DOHH2 (cell line): ENCODE results near the gene FOXO6.

ENCODE experiments used
- H3F3A ChIP-seq: fragments of 200-600 bp; sonication (generic), shearing (Covaris generic); 2 replicates; pipeline ENCODE4 v1.6.0; 2016; ENCODE audit warnings: antibody characterized with exemption, mild to moderate bottlenecking; ENCODE audit not compliant: control insufficient read depth, insufficient read depth
- H3K27ac ChIP-seq: fragments of 200-600 bp; sonication (generic); 2 replicates; pipeline ENCODE4 v1.5.1; 2014; ENCODE audit warnings: low read depth, mild to moderate bottlenecking, low read length, moderate library complexity
- H3K27me3 ChIP-seq: fragments of 200-600 bp; sonication (generic); 2 replicates; pipeline ENCODE4 v1.6.1; 2014; ENCODE audit warnings: mild to moderate bottlenecking, low read length, mixed read lengths; ENCODE audit not compliant: control insufficient read depth
- H3K36me3 ChIP-seq: fragments of 200-600 bp; sonication (generic); 2 replicates; pipeline ENCODE4 v1.6.1; 2014; ENCODE audit warnings: mild to moderate bottlenecking, low read length, moderate library complexity, mixed read lengths; ENCODE audit not compliant: control insufficient read depth
- H3K4me1 ChIP-seq: fragments of 200-600 bp; sonication (generic); 2 replicates; pipeline ENCODE4 v1.6.1; 2014; ENCODE audit warnings: mild to moderate bottlenecking, low read length, mixed read lengths; ENCODE audit not compliant: control insufficient read depth
- H3K4me2 ChIP-seq: fragments of 200-600 bp; sonication (generic); 2 replicates; pipeline ENCODE4 v1.6.0; 2014; ENCODE audit warnings: mild to moderate bottlenecking, low read length, moderate library complexity
- H3K4me3 ChIP-seq: fragments of 200-600 bp; sonication (generic); 2 replicates; pipeline ENCODE4 v1.5.1; 2014; ENCODE audit warnings: mild to moderate bottlenecking, low read length, mixed read lengths
- H3K79me2 ChIP-seq: fragments of 200-600 bp; sonication (generic); 2 replicates; pipeline ENCODE4 v1.6.1; 2014; ENCODE audit warnings: mild to moderate bottlenecking, low read length, mixed read lengths; ENCODE audit not compliant: control insufficient read depth
- H3K9me2 ChIP-seq: fragments of 200-600 bp; sonication (generic); replicated peaks from 2 replicates; pipeline ENCODE4 v1.6.1; 2014; ENCODE audit warnings: mild to moderate bottlenecking, low read length, mixed read lengths; ENCODE audit not compliant: control insufficient read depth
- H3K9me3 ChIP-seq: fragments of 200-600 bp; sonication (generic); 2 replicates; pipeline ENCODE4 v1.6.1; 2014; ENCODE audit warnings: antibody characterized with exemption, low read length, mixed read lengths; ENCODE audit not compliant: control insufficient read depth, insufficient read depth
- H4K20me1 ChIP-seq: fragments of 200-600 bp; sonication (generic); 2 replicates; pipeline ENCODE4 v1.6.0; 2014; ENCODE audit warnings: low read depth, mild to moderate bottlenecking, antibody characterized with exemption, low read length, moderate library complexity; ENCODE audit not compliant: control insufficient read depth, insufficient read depth
- CTCF ChIP-seq: fragments of 200-600 bp; sonication (generic); IDR thresholded peaks from one replicate; pipeline ENCODE4 v1.5.1; 2014; ENCODE audit warnings: antibody characterized with exemption, mild to moderate bottlenecking, low read depth, low read length; ENCODE audit not compliant: poor library complexity, severe bottlenecking
- EZH2phosphoT487 ChIP-seq: fragments of 200-600 bp; sonication (generic); IDR thresholded peaks from 2 replicates; pipeline ENCODE4 v1.6.1; 2017; ENCODE audit warnings: borderline replicate concordance, mild to moderate bottlenecking, antibody characterized with exemption, low read length, moderate library complexity, mixed read lengths

Gene FOXO6

GRCh38 chr1:41359211-41360073 is 1.8 kb upstream of the FOXO6 start:
- no peak overlapping the region for H3K4me3 ChIP-seq
- no peaks in the 10 kb centered on the region for H3K9me3 ChIP-seq
- H3K79me2 ChIP-seq: no peaks in the 10 kb centered on the region
- H3K36me3 ChIP-seq: no peaks in the 10 kb centered on the region
- H3K4me1 ChIP-seq: peaks cover 14% of the 10 kb centered on the region
- H3K27ac ChIP-seq: no peak overlapping the region
- H3K9me2 ChIP-seq: no peaks in the 10 kb centered on the region
- peaks cover 27% of the 10 kb centered on the region for H3K27me3 ChIP-seq
- TF ChIP-seq EZH2phosphoT487 (no peak), CTCF (no peak)
- no peak overlapping the region for H3K4me2 ChIP-seq
- no peaks in the 10 kb centered on the region for H3F3A ChIP-seq
- H4K20me1 ChIP-seq: no peaks in the 10 kb centered on the region

GRCh38 chr1:41360074-41360785 is 1.0 kb upstream of the FOXO6 start:
- Histone ChIP-seq H3K4me1 (peaks cover 15% of the 10 kb centered on the region), H3K4me2 (peak overlapping the region; percentile 51), H3K79me2 (no peaks in the 10 kb centered on the region), H3K4me3 (peak overlapping the region; percentile 47), H3K36me3 (no peaks in the 10 kb centered on the region), H3K9me3 (no peaks in the 10 kb centered on the region), H4K20me1 (no peaks in the 10 kb centered on the region), H3F3A (no peaks in the 10 kb centered on the region), H3K9me2 (no peaks in the 10 kb centered on the region), H3K27me3 (peaks cover 27% of the 10 kb centered on the region), H3K27ac (no peak overlapping the region)
- TF ChIP-seq CTCF (no peak), EZH2phosphoT487 (no peak)

DNA sequence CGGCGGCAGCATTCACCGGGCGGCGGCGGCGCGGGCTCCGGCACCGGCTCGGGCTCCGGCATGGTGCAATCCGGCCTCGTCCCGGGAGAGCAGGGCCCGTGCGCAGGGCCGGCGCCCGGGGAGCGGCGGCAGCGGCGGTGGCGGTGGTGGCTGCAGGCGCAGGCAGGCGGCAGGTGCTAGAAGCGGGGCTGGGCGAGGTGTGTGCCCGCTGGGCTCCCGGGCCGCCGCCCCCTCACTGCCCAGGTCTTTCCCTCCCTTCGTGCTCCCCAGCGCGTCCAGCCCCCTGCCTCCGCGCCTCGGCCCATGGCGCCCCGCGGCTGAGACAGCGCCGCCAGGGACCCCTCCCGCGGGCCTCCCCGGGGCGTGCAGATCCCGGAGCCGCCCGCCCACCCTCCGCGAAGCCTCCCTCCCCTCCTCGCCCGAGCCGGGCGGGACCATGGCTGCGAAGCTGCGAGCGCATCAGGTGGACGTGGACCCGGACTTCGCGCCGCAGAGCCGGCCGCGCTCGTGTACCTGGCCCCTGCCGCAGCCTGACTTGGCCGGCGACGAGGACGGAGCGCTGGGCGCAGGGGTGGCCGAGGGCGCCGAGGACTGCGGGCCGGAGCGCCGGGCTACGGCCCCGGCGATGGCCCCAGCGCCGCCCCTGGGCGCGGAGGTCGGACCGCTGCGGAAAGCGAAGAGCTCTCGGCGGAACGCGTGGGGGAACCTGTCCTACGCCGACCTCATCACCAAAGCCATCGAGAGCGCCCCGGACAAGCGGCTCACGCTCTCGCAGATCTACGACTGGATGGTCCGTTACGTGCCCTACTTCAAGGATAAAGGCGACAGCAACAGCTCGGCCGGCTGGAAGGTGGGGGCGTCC is 492 bp downstream of the FOXO6 start:
- no peak overlapping the region for H3K27ac ChIP-seq

More for the DNA sequence above, 492 bp downstream of the FOXO6 start:
- no peaks in the 10 kb centered on the region for H3K9me3 ChIP-seq
- TF ChIP-seq CTCF (no peak), EZH2phosphoT487 (peak; percentile 88; the same call in 1 of the 2 replicates)
- no peaks in the 10 kb centered on the region; the same call in 1 of the 2 replicates for H3F3A ChIP-seq
- H3K4me1 ChIP-seq: peaks cover 27% of the 10 kb centered on the region
- H3K4me2 ChIP-seq: peak overlapping the region; percentile 69
- H3K9me2 ChIP-seq: no peaks in the 10 kb centered on the region
- H3K36me3 ChIP-seq: no peaks in the 10 kb centered on the region
- no peaks in the 10 kb centered on the region for H4K20me1 ChIP-seq
- H3K4me3 ChIP-seq: peak overlapping the region; percentile 58
- peaks cover 24% of the 10 kb centered on the region for H3K27me3 ChIP-seq
- no peaks in the 10 kb centered on the region for H3K79me2 ChIP-seq
